Measurements from ENCODE around the gene DPYSL4. TPM values are rescaled to one million over a fixed set of nuclear protein-coding genes. Genes with fewer than 3 reads are reported as not detected.

The DPYSL4 gene
- total and polyA plus RNA-seq, 2 of the 4 experiments (the other 2 are of a cell fraction) = 8.1 to 30.5 TPM

DNA sequence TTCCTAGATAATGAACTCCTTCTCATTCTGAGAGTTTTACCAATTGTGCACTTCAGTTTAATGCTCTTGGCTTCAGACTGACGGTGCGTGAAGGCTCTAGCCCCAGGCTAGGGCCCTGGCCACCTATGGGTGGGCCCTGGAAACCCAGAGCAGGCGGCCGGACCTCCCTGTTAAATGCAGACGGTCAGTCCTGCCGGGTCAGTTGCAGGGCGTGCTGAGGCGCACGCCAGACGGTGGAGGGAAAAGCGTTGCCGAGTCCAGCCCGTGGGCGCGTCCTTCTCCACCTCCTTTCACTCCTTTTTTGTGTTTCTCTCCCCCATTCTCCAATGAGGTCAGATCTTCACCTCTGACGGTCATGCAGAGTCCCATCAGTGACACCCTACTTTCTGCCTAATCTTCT lies 2.3 kb downstream of the DPYSL4 start:
- no peak overlapping the region for H3K4me2 ChIP-seq (ENCODE audit: low read depth, low read length)
- no peak overlapping the region for H2BK20ac ChIP-seq (ENCODE audit: low read depth, low read length)
- no peak overlapping the region for H3K4ac ChIP-seq (ENCODE audit: low read depth, low read length)
- dilution Hi-C loops (cut with HindIII; ENCODE audit: low sequenced_read_pairs, unreplicated experiment) (no loop called here), intact Hi-C loops (cut with micrococcal nuclease) (no loop called here), in situ Hi-C loops (cut with MboI; ENCODE audit: low sequenced_read_pairs) (no loop called here)
- H3K14ac ChIP-seq (replicated peaks; ENCODE audit: low read depth, low read length) = no peak overlapping the region
- ChIA-PET CTCF (no interaction called here), POLR2A (ENCODE audit: unreplicated experiment) (no interaction called here)
- H3K4me1 ChIP-seq (ENCODE audit: control insufficient read depth, insufficient read depth, low read length) = peaks cover 4% of the 10 kb centered on the region; the same call in 1 of the 2 replicates
- H3K79me1 ChIP-seq (ENCODE audit: low read depth in 1 of 2, low read length in 2 of 2) = peaks cover 0 to 3% of the 10 kb centered on the region in 2 experiments; a peak in 1 of 4 replicates
- H3K9ac ChIP-seq (ENCODE audit: low read depth, low read length) = no peak overlapping the region
- H4K5ac ChIP-seq (ENCODE audit: low read depth, low read length) = no peak overlapping the region
- no peak overlapping the region for H3K23ac ChIP-seq (ENCODE audit: low read depth, low read length)
- H3K27me3 ChIP-seq (ENCODE audit: control insufficient read depth, insufficient read depth, low read length) = peaks cover 24% of the 10 kb centered on the region
- no peak for DNase-seq
- H2BK15ac ChIP-seq (ENCODE audit: low read depth, low read length) = no peak overlapping the region
- H2BK5ac ChIP-seq (ENCODE audit: low read depth, low read length, poor library complexity, severe bottlenecking) = no peak overlapping the region
- H4K91ac ChIP-seq (ENCODE audit: insufficient read depth, low read depth, low read length) = no peak overlapping the region
- no peak overlapping the region for H2BK120ac ChIP-seq (ENCODE audit: low read depth, low read length)
- no TSS peak for BruUV-seq (replicated peaks)
- peaks cover 22% of the 10 kb centered on the region for H4K20me1 ChIP-seq (ENCODE audit: insufficient read depth, low read length)
- H2AK5ac ChIP-seq (ENCODE audit: low read depth, low read length) = no peak overlapping the region
- TF ChIP-seq MXI1 (IDR thresholded peaks at IDR 0.05; ENCODE audit: borderline replicate concordance, low read depth, low read length) (no peak), SMC3 (IDR thresholded peaks at IDR 0.05; ENCODE audit: low read depth, low read length) (no peak), FOS (IDR thresholded peaks at IDR 0.05; ENCODE audit: low read depth, low read length) (no peak), MAZ (IDR thresholded peaks at IDR 0.05; ENCODE audit: borderline replicate concordance, low read depth, low read length) (no peak), BHLHE40 (IDR thresholded peaks at IDR 0.05; ENCODE audit: low read depth, low read length) (no peak), RFX5 (IDR thresholded peaks at IDR 0.05; ENCODE audit: low read depth, low read length) (no peak), MAFK (IDR thresholded peaks at IDR 0.05; ENCODE audit: low read depth, low read length) (no peak), RCOR1 (IDR thresholded peaks at IDR 0.05; ENCODE audit: insufficient replicate concordance, low read length) (no peak), CHD1 (IDR thresholded peaks at IDR 0.05; ENCODE audit: low read depth, low read length) (no peak), NFE2L2 (IDR thresholded peaks at IDR 0.05; ENCODE audit: low read depth, low read length) (no peak), POLR2A (IDR thresholded peaks at IDR 0.05; ENCODE audit: low read depth, low read length) (no peak), CEBPB (IDR thresholded peaks at IDR 0.05; ENCODE audit: low read depth, low read length) (no peak), RAD21 (IDR thresholded peaks at IDR 0.05; ENCODE audit: low read length) (no peak)
- TF ChIP-seq, protein P1, sequence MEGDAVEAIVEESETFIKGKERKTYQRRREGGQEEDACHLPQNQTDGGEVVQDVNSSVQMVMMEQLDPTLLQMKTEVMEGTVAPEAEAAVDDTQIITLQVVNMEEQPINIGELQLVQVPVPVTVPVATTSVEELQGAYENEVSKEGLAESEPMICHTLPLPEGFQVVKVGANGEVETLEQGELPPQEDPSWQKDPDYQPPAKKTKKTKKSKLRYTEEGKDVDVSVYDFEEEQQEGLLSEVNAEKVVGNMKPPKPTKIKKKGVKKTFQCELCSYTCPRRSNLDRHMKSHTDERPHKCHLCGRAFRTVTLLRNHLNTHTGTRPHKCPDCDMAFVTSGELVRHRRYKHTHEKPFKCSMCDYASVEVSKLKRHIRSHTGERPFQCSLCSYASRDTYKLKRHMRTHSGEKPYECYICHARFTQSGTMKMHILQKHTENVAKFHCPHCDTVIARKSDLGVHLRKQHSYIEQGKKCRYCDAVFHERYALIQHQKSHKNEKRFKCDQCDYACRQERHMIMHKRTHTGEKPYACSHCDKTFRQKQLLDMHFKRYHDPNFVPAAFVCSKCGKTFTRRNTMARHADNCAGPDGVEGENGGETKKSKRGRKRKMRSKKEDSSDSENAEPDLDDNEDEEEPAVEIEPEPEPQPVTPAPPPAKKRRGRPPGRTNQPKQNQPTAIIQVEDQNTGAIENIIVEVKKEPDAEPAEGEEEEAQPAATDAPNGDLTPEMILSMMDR (conservative IDR thresholded peaks at IDR 0.05; ENCODE audit: low read depth, low read length) = no peak
- TF ChIP-seq, protein P2, sequence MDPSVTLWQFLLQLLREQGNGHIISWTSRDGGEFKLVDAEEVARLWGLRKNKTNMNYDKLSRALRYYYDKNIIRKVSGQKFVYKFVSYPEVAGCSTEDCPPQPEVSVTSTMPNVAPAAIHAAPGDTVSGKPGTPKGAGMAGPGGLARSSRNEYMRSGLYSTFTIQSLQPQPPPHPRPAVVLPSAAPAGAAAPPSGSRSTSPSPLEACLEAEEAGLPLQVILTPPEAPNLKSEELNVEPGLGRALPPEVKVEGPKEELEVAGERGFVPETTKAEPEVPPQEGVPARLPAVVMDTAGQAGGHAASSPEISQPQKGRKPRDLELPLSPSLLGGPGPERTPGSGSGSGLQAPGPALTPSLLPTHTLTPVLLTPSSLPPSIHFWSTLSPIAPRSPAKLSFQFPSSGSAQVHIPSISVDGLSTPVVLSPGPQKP (IDR thresholded peaks at IDR 0.05; ENCODE audit: borderline replicate concordance, low read depth, low read length) = no peak
- TF ChIP-seq, protein P3, sequence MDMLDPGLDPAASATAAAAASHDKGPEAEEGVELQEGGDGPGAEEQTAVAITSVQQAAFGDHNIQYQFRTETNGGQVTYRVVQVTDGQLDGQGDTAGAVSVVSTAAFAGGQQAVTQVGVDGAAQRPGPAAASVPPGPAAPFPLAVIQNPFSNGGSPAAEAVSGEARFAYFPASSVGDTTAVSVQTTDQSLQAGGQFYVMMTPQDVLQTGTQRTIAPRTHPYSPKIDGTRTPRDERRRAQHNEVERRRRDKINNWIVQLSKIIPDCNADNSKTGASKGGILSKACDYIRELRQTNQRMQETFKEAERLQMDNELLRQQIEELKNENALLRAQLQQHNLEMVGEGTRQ (IDR thresholded peaks at IDR 0.05; ENCODE audit: low read depth, low read length) = no peak
- no peaks in the 10 kb centered on the region; the same call in 1 of the 2 replicates for H3K9me1 ChIP-seq (ENCODE audit: insufficient read depth, low read length)
- peaks cover 20% of the 10 kb centered on the region for H3K36me3 ChIP-seq (ENCODE audit: control insufficient read depth, insufficient read depth, low read length)
- 88% methylated on average over 11 of the region's 16 CpGs; no CpG with 5 or more reads in 1 of the 2 experiments for WGBS, 2 experiments (ENCODE audit: extremely low coverage in 2 of 2, insufficient read length in 1 of 2)
- H3K56ac ChIP-seq (ENCODE audit: extremely low read depth, insufficient read depth, low read length) = no peak overlapping the region
- no peak overlapping the region for H2AFZ ChIP-seq (replicated peaks; ENCODE audit: low read length, poor library complexity)
- no peaks in the 10 kb centered on the region for H3K9me3 ChIP-seq (ENCODE audit: control insufficient read depth, insufficient read depth, low read length)
- no peak overlapping the region for H3K18ac ChIP-seq (ENCODE audit: low read depth, low read length)
- no peak overlapping the region for H2AK9ac ChIP-seq (replicated peaks; ENCODE audit: low read depth, low read length, poor library complexity)
- H4K8ac ChIP-seq (ENCODE audit: low read depth in 2 of 2, low read length in 2 of 2) = no peak overlapping the region
- no peak overlapping the region for H3K27ac ChIP-seq (ENCODE audit: insufficient read depth, low read length)
- H3K4me3 ChIP-seq (ENCODE audit: insufficient read depth, low read depth, low read length) = no peak overlapping the region
- ATAC-seq (ENCODE audit: low read depth) = no peak

Data from IMR-90 (cell line).